ENCODE data around the gene LBH.
"Not testable (repeated sequence)": the region's sequence is repeated elsewhere in the genome, so short reads cannot be mapped to it uniquely, and the experiment has no call there.

The LBH gene

GRCh38 chr2:30255466-30256408 is 24.4 kb downstream of the LBH start:
- DNase-seq (ENCODE audit: low read depth in 2 of 2, low spot score in 1 of 2), result no peak

- DNase-seq (ENCODE audit: low read depth in 2 of 2, low spot score in 1 of 2), result no peak
Measured at GRCh38 chr2:30257266-30258214, 26.2 kb downstream of the LBH start.

- DNase-seq (ENCODE audit: low read depth in 2 of 2, low spot score in 1 of 2), result no peak
Measured at GRCh38 chr2:30259071-30259470, 27.7 kb downstream of the LBH start.

GRCh38 chr2:30259827-30260679 is 28.7 kb downstream of the LBH start:
- no peak for DNase-seq (ENCODE audit: low read depth in 2 of 2, low spot score in 1 of 2)

- DNase-seq (ENCODE audit: low read depth in 2 of 2, low spot score in 1 of 2), result no peak
Measured at GRCh38 chr2:30260941-30261340, 29.6 kb downstream of the LBH start.

- no peak for DNase-seq (ENCODE audit: low read depth in 2 of 2, low spot score in 1 of 2)
Measured at GRCh38 chr2:30261695-30262211, 30.4 kb downstream of the LBH start.

- no peak for DNase-seq (ENCODE audit: low read depth in 2 of 2, low spot score in 1 of 2)
Measured at GRCh38 chr2:30262716-30263309, 31.5 kb downstream of the LBH start.

GRCh38 chr2:30264274-30264673 is 32.9 kb downstream of the LBH start:
- no peak for DNase-seq (ENCODE audit: low read depth in 2 of 2, low spot score in 1 of 2)

GRCh38 chr2:30265052-30266015 is 34.0 kb downstream of the LBH start:
- no peak for DNase-seq (ENCODE audit: low read depth in 2 of 2, low spot score in 1 of 2)

GRCh38 chr2:30266051-30266621 is 34.8 kb downstream of the LBH start:
- peak; percentile 36 for DNase-seq (ENCODE audit: low read depth in 2 of 2, low spot score in 1 of 2)

- DNase-seq (ENCODE audit: low read depth in 2 of 2, low spot score in 1 of 2), result no peak
Measured at GRCh38 chr2:30266705-30267104, 35.4 kb downstream of the LBH start.

GRCh38 chr2:30267161-30267975 is 36.0 kb downstream of the LBH start:
- DNase-seq (ENCODE audit: low read depth in 2 of 2, low spot score in 1 of 2), result no peak

- no peak for DNase-seq (ENCODE audit: low read depth in 2 of 2, low spot score in 1 of 2)
Measured at GRCh38 chr2:30268296-30268871, 37.0 kb downstream of the LBH start.

- DNase-seq (ENCODE audit: low read depth in 2 of 2, low spot score in 1 of 2), result not testable (repeated sequence)
Measured at GRCh38 chr2:30269114-30269770, 37.9 kb downstream of the LBH start.

- DNase-seq (ENCODE audit: low read depth in 2 of 2, low spot score in 1 of 2), result no peak
Measured at GRCh38 chr2:30269771-30270145, 38.4 kb downstream of the LBH start.

GRCh38 chr2:30270166-30270565 is 38.8 kb downstream of the LBH start:
- no peak for DNase-seq (ENCODE audit: low read depth in 2 of 2, low spot score in 1 of 2)

GRCh38 chr2:30271301-30271700 is 40.0 kb downstream of the LBH start:
- no peak for DNase-seq (ENCODE audit: low read depth in 2 of 2, low spot score in 1 of 2)

All from stimulated activated CD8-positive, alpha-beta memory T cell treated with anti-CD3 and anti-CD28 coated beads, Interleukin-4, amount 100 ng/mL, for 1 hour (primary cell).